Osteoblast (primary cell): Measurements from ENCODE around the gene NUP50. TPM values are rescaled to one million over a fixed set of nuclear protein-coding genes. Genes with fewer than 3 reads are reported as not detected.

Source experiments
- DNase-seq: peaks from one replicate; pipeline ENCODE4 v3.0.0; 2011; ENCODE audit warnings: low spot score, mixed read lengths; ENCODE audit not compliant: insufficient read length; ENCODE audit errors: missing footprints
- H2AFZ ChIP-seq: 2 replicates; pipeline ENCODE4 v1.6.0; 2011; ENCODE audit warnings: mild to moderate bottlenecking, low read length
- H3K27ac ChIP-seq: 2 replicates; pipeline ENCODE4 v1.5.1; 2011; ENCODE audit warnings: mild to moderate bottlenecking, low read depth, low read length, moderate library complexity
- H3K27me3 ChIP-seq: 2 replicates; pipeline ENCODE4 v1.6.0; 2012; ENCODE audit warnings: mild to moderate bottlenecking, control low read depth, inconsistent platforms, low read length, moderate library complexity; ENCODE audit not compliant: insufficient read depth
- H3K36me3 ChIP-seq: 2 replicates; pipeline ENCODE4 v1.5.1; 2011; ENCODE audit warnings: mild to moderate bottlenecking, low read length, control low read depth, moderate library complexity; ENCODE audit not compliant: insufficient read depth
- H3K4me1 ChIP-seq: 2 replicates; pipeline ENCODE4 v1.5.1; 2011; ENCODE audit warnings: mild to moderate bottlenecking, low read length, control low read depth, moderate library complexity; ENCODE audit not compliant: insufficient read depth
- H3K4me2 ChIP-seq: 2 replicates; pipeline ENCODE4 v1.6.0; 2011; ENCODE audit warnings: mild to moderate bottlenecking, low read length; ENCODE audit not compliant: insufficient read depth
- H3K4me3 ChIP-seq: fragments of 200-600 bp; sonication (generic); 3 replicates; pipeline ENCODE4 v1.5.1; 2012; ENCODE audit warnings: mild to moderate bottlenecking, low read length, inconsistent platforms; ENCODE audit not compliant: insufficient read depth
- H3K79me2 ChIP-seq: 2 replicates; pipeline ENCODE4 v1.6.0; 2012; ENCODE audit warnings: mild to moderate bottlenecking, low read length, control low read depth, inconsistent platforms; ENCODE audit not compliant: insufficient read depth
- H3K9me3 ChIP-seq: 2 replicates; pipeline ENCODE4 v1.5.1; 2011; ENCODE audit warnings: low read depth, low read length, control low read depth
- H4K20me1 ChIP-seq: 2 replicates; pipeline ENCODE4 v1.6.0; 2012; ENCODE audit warnings: mild to moderate bottlenecking, low read length, control low read depth; ENCODE audit not compliant: insufficient read depth
- CTCF ChIP-seq: IDR thresholded peaks from 2 replicates; pipeline ENCODE4 v1.5.1; 2011; ENCODE audit warnings: mild to moderate bottlenecking, low read depth, low read length, moderate library complexity; ENCODE audit errors: extremely low read depth
- total RNA-seq: library from RNA; depleted of rRNA; stranded (reverse); fragments of >200 nt; gene quantifications from 2 replicates; pipeline ENCODE4 v1.2.3, GENCODE V29; 2012

The NUP50 gene
- total RNA-seq, 1 donor: 54.3 TPM

GRCh38 chr22:45192701-45193187, 29.0 kb downstream of the NUP50 start:
- H3K27me3 ChIP-seq: no peaks in the 10 kb centered on the region
- no peak overlapping the region for H3K4me2 ChIP-seq
- peak; percentile 74 for DNase-seq
- H3K4me1 ChIP-seq: no peaks in the 10 kb centered on the region
- TF ChIP-seq CTCF: no peak
- H3K27ac ChIP-seq: no peak overlapping the region
- no peaks in the 10 kb centered on the region for H3K79me2 ChIP-seq
- no peak overlapping the region for H3K4me3 ChIP-seq
- peaks cover 9% of the 10 kb centered on the region for H3K36me3 ChIP-seq
- H2AFZ ChIP-seq: no peak overlapping the region
- H4K20me1 ChIP-seq: peaks cover 2% of the 10 kb centered on the region
- H3K9me3 ChIP-seq: no peaks in the 10 kb centered on the region

- no peak overlapping the region for H2AFZ ChIP-seq
- H3K9me3 ChIP-seq: no peaks in the 10 kb centered on the region
- H3K36me3 ChIP-seq: peaks cover 14% of the 10 kb centered on the region
- TF ChIP-seq CTCF: no peak
- H3K27me3 ChIP-seq: no peaks in the 10 kb centered on the region
- H3K4me3 ChIP-seq: no peak overlapping the region
- H3K4me1 ChIP-seq: no peaks in the 10 kb centered on the region
- DNase-seq: no peak
- H3K79me2 ChIP-seq: no peaks in the 10 kb centered on the region
- H3K4me2 ChIP-seq: no peak overlapping the region
- H4K20me1 ChIP-seq: peaks cover 2% of the 10 kb centered on the region
- H3K27ac ChIP-seq: no peak overlapping the region
These were observed 31.0 kb downstream of the NUP50 start for GRCh38 chr22:45194686-45195085.

GRCh38 chr22:45195616-45196015, 31.9 kb downstream of the NUP50 start:
- peaks cover 2% of the 10 kb centered on the region for H3K4me1 ChIP-seq
- H4K20me1 ChIP-seq: peaks cover 9% of the 10 kb centered on the region
- peaks cover 14% of the 10 kb centered on the region for H3K36me3 ChIP-seq
- H3K4me2 ChIP-seq: no peak overlapping the region
- no peaks in the 10 kb centered on the region for H3K9me3 ChIP-seq
- H2AFZ ChIP-seq: no peak overlapping the region
- no peak for TF ChIP-seq CTCF
- H3K27ac ChIP-seq: no peak overlapping the region
- no peaks in the 10 kb centered on the region for H3K79me2 ChIP-seq
- DNase-seq: no peak
- no peaks in the 10 kb centered on the region for H3K27me3 ChIP-seq
- H3K4me3 ChIP-seq: no peak overlapping the region

GRCh38 chr22:45196308-45196707, 32.6 kb downstream of the NUP50 start:
- H3K27ac ChIP-seq: no peak overlapping the region
- peaks cover 14% of the 10 kb centered on the region for H3K36me3 ChIP-seq
- H3K79me2 ChIP-seq: no peaks in the 10 kb centered on the region
- DNase-seq: no peak
- H4K20me1 ChIP-seq: peaks cover 13% of the 10 kb centered on the region
- no peak overlapping the region for H2AFZ ChIP-seq
- H3K9me3 ChIP-seq: no peaks in the 10 kb centered on the region
- H3K4me3 ChIP-seq: no peak overlapping the region
- H3K4me1 ChIP-seq: peaks cover 9% of the 10 kb centered on the region
- H3K27me3 ChIP-seq: no peaks in the 10 kb centered on the region
- H3K4me2 ChIP-seq: no peak overlapping the region
- TF ChIP-seq CTCF: no peak
